Colonic mucosa (tissue), 4 donors: ENCODE results near the gene TBCD. TPM values are rescaled to one million over a fixed set of nuclear protein-coding genes. Genes with fewer than 3 reads are reported as not detected.
"Not testable (repeated sequence)": the region's sequence is repeated elsewhere in the genome, so short reads cannot be mapped to it uniquely, and the experiment has no call there.

Experiments
- DNase-seq: peaks from one replicate; pipeline ENCODE4 v3.0.0-alpha.2; 2020
- H3K27ac ChIP-seq: fragments of 200-600 bp; one replicate; pipeline ENCODE4 v1.8.0; 2021
- H3K27me3 ChIP-seq: fragments of 200-600 bp; one replicate; pipeline ENCODE4 v1.8.0; 2021
- H3K36me3 ChIP-seq: fragments of 200-600 bp; one replicate; pipeline ENCODE4 v1.8.0; 2021
- H3K4me1 ChIP-seq: fragments of 200-600 bp; one replicate; pipeline ENCODE4 v1.8.0; 2021; ENCODE audit warnings: mild to moderate bottlenecking
- H3K4me3 ChIP-seq: fragments of 200-600 bp; one replicate; pipeline ENCODE4 v1.8.0; 2021
- H3K9ac ChIP-seq, 2 donors: one replicate each; pipeline ENCODE4 v1.7.0; 2013; ENCODE audit warnings: control low read depth in 2 of 2, low read depth in 2 of 2, low read length in 2 of 2
- H3K9me3 ChIP-seq: fragments of 200-600 bp; one replicate; pipeline ENCODE4 v1.8.0; 2021
- intact Hi-C: fragments of 100-400 bp; cut with DNase I; formaldehyde crosslinking; loops from one replicate; pipeline ENCODE4 v1.14.1; 2022
- total RNA-seq, 2 donors: library from RNA; stranded (reverse); fragmentation: NEBNext Ultra II Directional in 1 of 2; extraction: Animal tissue kit (Norgen Biotek cat#: 25700) in 1 of 2; gene quantifications; one replicate each; pipeline ENCODE4 v1.2.1, GENCODE V29; 2021
- TF ChIP-seq, protein P1 (sequence below): fragments of 200-600 bp; IDR thresholded peaks from one replicate; pipeline ENCODE4 v1.8.0; 2022; ENCODE audit warnings: antibody characterized with exemption, mild to moderate bottlenecking
- donor health status: healthy.
- donor health status: DM: no; HTN: no; CAD: no.
- donor health status: DM: no; HTN: no; CAD: no.

Gene TBCD
- total RNA-seq, 2 donors from 2014 or later = 49.2 to 101 TPM

DNA sequence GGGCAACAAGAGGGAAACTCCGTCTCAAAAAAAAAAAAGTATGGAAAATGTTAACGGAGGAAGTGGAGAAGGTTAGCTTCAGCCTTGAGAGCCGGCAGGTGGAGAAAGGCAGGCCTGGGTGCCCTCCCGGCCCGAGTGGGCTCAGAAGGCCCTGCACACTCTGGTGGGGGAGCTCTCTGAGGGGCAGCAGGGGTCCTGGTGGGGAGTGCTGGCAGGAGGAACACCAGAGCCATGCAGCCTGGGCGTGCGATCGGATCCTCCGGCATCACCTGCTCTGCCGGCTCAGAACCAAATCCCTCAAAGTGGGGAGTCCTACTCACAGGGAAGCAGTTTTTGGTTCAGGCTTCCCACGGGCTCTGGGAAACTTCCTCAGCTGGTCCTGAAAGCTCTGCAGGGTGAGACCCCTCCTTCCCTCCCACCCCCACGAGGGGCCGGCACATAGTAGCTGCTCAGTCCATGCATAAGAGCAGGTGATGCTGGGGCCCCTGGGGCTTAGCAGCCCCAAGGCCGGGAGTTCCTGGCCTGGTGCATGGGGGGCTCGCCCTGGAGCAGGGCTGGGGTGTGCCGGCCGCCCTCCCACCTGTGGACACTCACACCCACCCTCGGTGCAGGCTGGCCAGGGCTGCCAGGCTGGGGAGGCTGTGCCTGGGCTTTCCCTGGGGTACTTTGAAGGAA, 15.2 kb upstream of the TBCD start:
- Histone ChIP-seq H3K4me1 (no peaks in the 10 kb centered on the region), H3K36me3 (peaks cover 5% of the 10 kb centered on the region), H3K27me3 (no peaks in the 10 kb centered on the region), H3K27ac (no peak overlapping the region), H3K9me3 (no peaks in the 10 kb centered on the region), H3K4me3 (peak overlapping the region; percentile 73), H3K9ac (peak overlapping the region; percentile 57 to 90)
- intact Hi-C loops = no loop called here
- DNase-seq = no peak
- TF ChIP-seq, protein P1, sequence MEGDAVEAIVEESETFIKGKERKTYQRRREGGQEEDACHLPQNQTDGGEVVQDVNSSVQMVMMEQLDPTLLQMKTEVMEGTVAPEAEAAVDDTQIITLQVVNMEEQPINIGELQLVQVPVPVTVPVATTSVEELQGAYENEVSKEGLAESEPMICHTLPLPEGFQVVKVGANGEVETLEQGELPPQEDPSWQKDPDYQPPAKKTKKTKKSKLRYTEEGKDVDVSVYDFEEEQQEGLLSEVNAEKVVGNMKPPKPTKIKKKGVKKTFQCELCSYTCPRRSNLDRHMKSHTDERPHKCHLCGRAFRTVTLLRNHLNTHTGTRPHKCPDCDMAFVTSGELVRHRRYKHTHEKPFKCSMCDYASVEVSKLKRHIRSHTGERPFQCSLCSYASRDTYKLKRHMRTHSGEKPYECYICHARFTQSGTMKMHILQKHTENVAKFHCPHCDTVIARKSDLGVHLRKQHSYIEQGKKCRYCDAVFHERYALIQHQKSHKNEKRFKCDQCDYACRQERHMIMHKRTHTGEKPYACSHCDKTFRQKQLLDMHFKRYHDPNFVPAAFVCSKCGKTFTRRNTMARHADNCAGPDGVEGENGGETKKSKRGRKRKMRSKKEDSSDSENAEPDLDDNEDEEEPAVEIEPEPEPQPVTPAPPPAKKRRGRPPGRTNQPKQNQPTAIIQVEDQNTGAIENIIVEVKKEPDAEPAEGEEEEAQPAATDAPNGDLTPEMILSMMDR = no peak

DNA sequence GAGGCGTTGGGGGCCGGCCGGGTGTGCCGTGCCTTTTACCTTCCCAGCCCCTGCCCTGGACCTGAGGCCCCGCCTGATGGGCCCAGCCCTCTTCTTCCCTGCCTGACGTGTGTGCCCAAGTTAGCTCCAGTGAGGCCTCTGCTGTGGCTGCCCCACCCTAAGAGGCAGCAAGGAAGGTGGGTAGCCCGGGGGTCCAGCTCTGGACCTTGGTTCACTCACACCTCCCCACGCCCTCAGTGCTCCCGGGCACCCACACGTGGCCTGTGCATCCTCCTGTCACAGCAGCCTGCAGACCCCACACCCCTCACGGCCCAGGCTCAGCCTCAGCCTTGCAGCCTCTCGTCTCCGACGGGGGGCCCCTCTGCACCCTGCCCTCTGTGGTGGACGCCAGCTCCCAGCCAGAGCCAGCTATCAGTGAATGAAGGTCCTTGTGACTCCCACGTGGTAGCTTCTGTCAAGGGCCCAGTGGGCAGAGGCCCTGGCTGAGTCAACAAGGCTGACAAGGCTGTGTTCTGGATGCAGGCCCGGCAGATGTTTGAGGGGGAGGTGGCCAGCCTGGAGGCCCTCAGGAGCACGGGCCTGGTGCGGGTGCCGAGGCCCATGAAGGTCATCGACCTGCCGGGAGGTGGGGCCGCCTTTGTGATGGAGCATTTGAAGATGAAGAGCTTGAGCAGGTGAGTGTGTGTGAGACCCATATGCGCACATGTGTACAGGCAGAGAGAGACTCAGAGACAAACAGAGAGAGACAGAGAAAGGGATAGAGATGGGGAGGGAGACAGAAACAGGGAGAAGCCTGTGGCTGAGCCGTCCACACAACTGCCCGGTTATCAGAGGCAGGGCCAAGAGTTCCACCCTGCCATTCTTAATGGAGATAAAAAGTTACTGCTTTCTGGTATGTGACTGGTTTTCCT, 13.6 kb upstream of the TBCD start:
- no peak for DNase-seq
- Histone ChIP-seq H3K9ac (no peak overlapping the region), H3K27me3 (no peaks in the 10 kb centered on the region), H3K27ac (no peak overlapping the region), H3K4me1 (no peaks in the 10 kb centered on the region), H3K9me3 (no peaks in the 10 kb centered on the region), H3K36me3 (peaks cover 5% of the 10 kb centered on the region), H3K4me3 (no peak overlapping the region)
- intact Hi-C loops = no loop called here
- TF ChIP-seq, protein P1 = no peak

DNA sequence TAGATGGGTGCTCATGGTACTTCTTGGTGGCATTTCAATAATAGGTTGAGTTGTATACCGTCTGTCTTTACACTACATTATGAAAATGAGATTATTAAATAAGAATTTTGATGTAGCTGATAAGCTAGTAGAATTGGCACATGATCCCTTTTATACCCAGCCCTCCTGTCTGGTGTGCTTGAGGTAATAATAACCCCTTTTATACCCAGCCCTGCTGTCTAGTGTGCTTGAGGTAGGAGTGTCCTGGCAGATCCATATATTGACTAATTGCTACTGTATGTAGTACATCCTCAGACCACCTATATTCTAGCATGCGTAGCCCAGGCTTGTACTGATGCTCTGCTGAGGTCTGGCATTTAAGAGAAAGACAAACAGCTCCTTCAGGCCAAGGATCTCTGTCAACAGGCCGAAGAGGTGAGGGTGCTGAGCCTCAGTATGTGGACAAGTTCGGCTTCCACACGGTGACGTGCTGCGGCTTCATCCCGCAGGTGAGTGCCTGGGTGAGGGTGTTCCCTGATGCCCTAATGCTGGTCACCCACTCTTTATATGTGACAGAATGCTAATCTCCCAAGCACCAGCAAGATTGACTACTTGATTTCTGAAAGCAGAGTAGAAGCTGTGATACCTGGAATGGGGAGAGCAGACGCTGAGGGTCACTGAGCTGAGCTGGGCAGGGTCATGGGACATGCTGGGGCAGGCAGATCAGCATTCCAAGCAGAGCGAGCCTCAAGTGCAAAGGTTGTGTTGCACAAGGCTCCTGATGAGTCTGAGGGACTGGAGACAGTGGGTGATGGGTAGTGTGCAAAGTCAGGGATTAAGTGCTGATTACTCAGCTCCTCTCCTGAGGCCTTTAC, 10.7 kb upstream of the TBCD start:
- peaks cover 5% of the 10 kb centered on the region for H3K36me3 ChIP-seq
- TF ChIP-seq, protein P1 = no peak

DNA sequence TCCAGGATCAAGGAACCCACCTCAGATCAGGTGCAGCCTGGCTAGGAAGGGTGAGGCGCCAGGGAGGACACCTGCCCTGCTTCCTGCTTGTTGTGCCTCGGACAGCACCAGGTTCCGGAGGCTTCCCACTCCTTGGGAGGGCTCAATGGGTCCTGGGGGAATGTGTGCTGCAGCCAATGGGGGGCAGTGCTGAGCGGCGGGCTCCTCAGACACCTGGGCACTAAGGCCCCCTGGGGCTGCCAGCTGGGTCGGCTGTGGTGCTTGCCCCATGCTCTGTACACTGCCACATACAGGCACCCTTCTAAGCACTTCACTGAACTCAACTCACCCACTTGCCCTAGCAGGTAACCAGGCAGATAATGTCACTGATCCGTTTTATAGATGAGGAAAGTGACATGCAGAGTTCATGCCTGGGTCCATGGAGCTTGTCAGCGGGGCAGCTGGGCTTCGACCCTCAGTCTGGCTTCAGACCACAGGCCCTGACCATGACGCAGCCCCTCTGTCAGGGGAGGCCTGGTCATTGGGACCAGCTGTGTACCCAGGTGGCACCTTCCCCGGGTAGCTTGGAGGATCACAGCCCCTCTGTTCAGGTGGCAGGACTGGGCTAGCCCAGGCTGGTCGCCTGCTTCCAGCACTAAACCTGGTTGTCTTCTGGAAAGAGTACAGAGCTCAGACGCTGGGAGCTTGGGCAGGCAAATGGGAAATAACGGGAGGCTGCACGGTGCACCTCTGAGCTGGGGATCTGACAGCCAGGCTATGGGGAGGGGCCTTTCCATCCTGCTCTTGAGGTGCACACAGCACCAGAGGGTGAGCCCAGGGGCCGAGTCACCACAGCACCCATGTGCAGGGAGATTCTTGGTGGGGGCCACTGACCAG, 8.3 kb upstream of the TBCD start:
- Histone ChIP-seq H3K9ac (no peak overlapping the region), H3K27ac (no peak overlapping the region), H3K36me3 (peaks cover 5% of the 10 kb centered on the region), H3K4me3 (no peak overlapping the region), H3K4me1 (no peaks in the 10 kb centered on the region), H3K27me3 (no peaks in the 10 kb centered on the region), H3K9me3 (no peaks in the 10 kb centered on the region)
- no peak for DNase-seq
- intact Hi-C loops = no loop called here
- TF ChIP-seq, protein P1 = no peak

More for the DNA sequence above, 10.7 kb upstream of the TBCD start:
- no peak for DNase-seq
- Histone ChIP-seq H3K9ac (no peak overlapping the region), H3K27ac (no peak overlapping the region), H3K4me1 (no peaks in the 10 kb centered on the region), H3K27me3 (no peaks in the 10 kb centered on the region), H3K9me3 (no peaks in the 10 kb centered on the region), H3K4me3 (no peak overlapping the region)
- intact Hi-C loops = no loop called here

DNA sequence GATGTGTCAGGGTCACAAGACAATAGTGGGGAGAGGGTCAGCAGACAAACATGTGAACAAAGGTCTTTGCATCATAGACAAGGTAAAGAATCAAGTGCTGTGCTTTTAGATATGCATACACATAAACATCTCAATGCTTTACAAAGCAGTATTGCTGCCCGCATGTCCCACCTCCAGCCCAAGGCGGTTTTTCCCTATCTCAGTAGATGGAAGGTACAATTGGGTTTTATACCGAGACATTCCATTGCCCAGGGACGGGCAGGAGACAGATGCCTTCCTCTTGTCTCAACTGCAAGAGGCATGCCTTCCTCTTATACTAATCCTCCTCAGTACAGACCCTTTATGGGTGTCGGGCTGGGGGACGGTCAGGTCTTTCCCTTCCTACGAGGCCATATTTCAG, 7.1 kb upstream of the TBCD start:
- H3K9me3 ChIP-seq, intact Hi-C loops, H3K9ac ChIP-seq, H3K27ac ChIP-seq, H3K36me3 ChIP-seq, H3K4me3 ChIP-seq, H3K27me3 ChIP-seq, H3K4me1 ChIP-seq, DNase-seq: not testable (repeated sequence)
